Stimulated activated CD4-positive, alpha-beta T cell treated with anti-CD3 and anti-CD28 coated beads, TNF-alpha, amount 100 ng/mL, for 24 hours (primary cell): ENCODE measurements around the gene EP300.

Source experiments
- DNase-seq, 3 experiments: peaks; one replicate each; pipeline ENCODE4 v3.0.0-alpha.2; 2020; ENCODE audit warnings: low read depth in 3 of 3

EP300 gene

DNA sequence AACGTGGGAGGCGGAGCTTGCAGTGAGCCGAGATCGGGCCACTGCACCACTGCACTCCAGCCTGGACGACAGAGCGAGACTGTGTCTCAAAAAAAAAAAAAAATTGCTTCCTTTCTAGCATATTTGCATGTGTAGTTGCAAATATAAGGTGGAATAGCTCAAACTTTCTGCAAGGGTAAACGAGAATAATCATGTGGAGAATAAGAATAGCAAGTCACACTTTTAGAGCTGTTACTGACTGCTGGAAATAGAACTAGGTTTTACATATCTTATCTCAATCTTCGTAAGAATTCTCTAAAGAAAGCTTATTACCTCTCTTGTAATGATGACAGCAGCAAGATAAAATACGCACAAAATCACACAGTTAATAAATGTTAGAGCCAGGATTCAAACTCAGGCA lies 114.3 kb downstream of the EP300 start:
- no peak for DNase-seq

DNA sequence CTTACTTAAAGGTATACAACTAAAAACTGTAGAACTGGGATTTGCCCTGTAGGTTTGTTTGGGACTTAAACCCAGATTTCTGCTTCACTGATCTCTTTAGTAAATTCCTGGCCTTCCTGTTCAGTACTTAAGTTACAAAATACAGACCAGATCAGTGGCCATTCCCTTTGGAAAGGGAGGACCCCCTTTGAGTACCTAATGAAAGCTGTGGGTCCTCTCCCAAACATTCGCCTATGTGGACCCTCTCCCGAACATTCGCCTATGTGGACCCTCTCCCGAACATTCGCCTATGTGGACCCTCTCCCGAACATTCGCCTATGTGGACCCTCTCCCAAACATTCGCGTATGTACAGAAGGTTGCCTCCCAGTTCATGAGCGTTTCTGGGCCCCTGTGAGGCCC lies 123.0 kb downstream of the EP300 start:
- no peak for DNase-seq

DNA sequence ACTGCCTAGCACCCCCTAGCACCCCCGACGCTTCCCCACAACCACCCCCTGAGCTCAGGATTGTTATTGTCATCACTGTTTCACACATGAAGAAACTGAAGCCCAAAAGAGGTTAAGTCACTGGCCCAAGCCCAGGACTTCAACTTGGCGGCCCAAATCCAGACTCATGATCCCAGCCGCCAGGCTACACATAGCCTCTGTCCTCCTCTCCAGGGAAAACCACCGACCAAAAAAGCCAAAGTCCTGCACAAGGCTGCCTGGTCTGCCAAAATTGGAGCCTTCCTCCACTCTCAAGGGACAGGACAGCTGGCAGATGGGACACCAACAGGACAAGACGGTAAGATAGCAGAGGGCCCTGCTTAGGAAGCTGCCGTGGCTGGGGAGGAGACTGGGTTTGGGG lies 123.5 kb downstream of the EP300 start:
- DNase-seq = no peak

DNA sequence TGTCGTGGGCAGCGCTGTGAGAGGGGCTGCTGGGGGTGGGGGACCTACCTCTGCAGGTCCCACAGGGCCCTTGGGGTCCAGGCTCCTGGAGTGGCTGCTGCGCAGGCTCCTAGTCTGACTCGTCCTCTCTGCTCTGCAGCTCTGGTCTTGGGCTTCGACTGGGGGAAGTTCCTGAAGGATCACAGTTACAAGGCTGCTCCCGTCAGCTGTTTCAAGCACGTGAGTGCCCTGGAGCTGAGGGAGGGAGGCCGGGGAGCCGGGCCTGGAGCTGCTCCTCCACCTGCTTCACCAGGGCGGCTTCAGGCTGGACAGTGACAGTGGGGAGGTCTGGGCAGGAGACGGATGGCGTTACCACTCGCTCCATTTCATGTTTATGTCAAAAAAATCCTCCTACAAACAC lies 124.6 kb downstream of the EP300 start:
- no peak for DNase-seq

DNA sequence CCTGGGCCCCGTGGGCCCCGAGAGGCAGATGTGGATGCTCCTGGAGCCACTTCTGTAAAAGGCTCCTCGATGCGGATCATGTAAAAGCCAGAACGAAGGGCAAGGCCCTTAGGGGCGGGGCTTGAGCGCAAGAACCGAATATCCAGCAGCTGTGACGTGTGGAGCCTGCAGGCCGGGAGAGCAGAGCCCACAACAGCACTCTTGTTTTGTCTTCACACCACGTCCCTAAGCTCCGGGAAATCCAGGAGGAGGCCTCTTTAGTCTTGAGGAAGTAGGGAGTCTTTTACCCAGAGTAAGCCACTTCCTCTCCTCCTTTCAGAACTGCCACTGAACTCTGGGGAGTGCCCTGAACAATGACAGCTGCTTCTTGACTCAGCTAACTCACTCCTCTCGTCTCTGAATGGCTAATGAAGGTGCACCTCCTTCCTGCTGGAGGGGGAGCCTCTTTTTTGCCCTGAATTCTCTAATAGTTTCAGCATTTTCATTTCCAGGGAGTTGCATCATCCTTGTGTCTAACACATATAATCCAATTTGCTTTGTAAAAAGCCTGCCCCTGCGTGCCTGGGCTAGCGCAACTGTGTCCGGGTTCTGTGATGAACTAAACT lies 125.3 kb downstream of the EP300 start:
- peak in 1 of 3 experiments; percentile 38 for DNase-seq

DNA sequence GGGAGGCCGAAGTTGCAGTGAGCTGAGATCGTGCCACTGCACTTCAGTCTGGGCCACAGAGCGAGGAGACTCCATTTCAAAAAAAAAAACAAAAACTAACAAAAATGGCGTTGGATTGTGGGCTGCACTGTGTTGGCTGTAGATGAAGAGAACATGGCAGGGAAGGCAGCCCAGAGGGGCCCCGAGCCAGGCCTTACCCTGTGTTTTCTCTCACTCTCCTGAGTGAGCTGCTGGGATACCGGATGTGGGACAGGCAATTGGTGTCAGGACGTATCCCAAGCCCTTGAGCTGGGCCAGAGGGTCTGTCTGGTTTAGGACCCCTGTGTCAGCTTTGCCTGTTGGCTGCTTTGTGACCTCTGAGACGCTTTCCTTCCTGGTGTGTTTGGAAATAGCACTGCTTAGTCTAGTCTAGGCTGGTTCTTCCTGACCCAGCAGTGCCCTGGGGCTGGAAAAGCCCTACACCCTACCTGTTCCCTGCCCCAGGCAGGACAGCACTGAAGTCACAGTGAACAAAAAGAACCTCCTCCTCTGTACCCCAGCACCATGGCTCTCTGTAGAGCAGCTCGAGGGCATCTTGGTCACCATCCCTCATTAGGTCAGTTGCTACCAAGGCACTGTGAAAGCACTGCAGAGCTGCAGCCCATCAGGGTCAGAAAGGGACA lies 130.6 kb downstream of the EP300 start:
- DNase-seq = no peak

DNA sequence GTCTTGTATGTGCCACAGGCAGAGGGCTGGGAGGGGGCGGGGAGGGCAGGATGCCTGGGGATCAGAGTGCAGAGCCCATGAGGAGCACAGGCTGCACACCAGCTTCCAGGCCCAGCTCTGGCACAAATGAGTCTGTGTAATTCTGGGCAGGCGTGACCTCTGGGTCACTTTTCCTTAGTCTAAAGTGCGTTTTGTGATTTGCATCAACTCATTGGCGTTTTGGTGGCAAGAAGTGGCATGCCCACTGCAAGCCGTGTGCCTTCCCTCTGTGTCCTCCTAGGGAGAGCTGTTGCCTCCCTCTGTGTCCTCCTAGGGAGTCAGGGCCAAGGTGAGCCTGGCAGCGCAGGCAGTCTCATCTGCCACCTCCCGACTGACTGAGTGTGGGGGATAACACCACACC lies 131.1 kb downstream of the EP300 start:
- DNase-seq = no peak

DNA sequence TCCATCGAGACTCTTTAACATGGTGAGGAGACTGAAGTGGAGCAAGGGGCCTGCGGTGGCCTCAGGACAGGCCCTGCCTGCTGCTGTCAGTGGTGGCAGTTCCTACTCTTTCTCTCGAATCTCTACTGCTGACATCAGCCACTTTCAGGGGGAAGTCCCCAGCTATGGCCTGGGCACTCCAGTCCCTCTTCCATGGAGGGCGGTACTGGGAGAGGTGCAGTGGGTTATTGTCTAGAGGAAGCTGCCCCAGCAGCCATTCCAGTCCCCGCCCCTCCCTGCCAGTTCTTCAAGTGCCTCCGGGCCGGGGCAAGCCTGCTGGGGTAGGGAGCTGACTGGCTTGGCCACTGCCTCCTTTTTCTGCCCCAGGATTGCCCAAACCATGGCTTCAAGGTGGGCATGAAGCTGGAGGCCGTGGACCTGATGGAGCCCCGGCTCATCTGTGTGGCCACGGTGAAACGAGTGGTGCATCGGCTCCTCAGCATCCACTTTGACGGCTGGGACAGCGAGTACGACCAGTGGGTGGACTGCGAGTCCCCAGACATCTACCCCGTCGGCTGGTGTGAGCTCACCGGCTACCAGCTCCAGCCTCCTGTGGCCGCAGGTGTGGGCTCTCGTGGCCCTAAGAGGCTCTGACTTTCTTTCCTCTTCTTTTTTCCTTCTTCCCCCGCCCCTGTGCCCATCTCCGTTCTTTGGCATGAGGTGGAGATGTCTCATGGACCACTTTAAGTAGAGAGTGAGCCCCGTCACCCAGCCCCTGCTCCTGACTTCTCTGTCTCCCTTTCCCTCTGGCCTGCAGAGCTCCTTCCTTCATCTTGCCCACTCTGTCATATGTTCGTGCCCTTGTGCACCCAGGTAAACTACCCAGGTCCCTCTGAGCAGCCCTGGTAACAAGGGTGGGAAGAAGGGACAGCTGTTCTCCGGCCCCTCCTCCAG lies 134.6 kb downstream of the EP300 start:
- no peak for DNase-seq

DNA sequence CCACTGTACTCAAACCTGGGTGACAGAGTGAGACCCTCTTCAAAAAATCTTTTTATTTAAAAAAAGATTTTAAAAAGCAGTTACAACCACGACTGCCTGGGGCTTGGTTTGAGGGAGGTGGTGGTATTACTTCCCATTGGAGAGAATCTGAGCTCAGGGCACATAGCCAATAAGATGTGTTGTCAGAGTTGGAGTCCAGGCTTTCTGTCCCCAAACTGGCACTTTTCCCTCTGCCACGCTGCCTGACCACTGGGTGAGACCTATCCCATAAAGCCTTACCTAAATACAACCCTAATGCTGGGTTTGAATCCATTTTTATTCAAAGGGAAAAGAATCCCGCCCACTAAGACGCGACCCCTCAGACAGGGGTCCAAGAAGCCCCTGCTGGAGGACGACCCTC lies 136.8 kb downstream of the EP300 start:
- DNase-seq = no peak
